NCI-H510A treated with DMSO at 0.1 percent for 48 hours (cell line): ENCODE results near the gene NDUFA13.

ENCODE experiments used
- DNase-seq: peaks from one replicate; lab custom pipeline; 2025; lab: John Stamatoyannopoulos, UW

The NDUFA13 gene

DNA sequence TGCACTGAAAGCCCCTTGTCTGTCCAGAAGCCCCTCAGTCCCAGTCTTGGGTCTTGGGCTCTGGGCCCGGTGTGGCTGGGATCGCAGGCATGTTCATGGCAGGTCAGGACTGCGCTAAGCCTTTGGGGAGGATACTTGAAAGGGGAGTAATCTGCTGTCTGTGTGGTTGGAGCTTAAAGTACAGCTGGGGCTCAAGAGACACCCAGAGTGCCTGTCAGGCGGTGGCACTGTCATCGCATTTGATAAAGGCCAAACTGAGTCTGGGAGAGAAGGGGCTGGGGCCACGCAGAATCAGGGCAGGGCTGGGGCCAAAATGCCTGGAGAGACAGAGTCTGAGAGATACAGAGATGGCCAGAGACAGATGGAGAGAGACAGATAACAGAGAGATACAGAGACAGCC is 17.8 kb downstream of the NDUFA13 start:
- DNase-seq = no peak

DNA sequence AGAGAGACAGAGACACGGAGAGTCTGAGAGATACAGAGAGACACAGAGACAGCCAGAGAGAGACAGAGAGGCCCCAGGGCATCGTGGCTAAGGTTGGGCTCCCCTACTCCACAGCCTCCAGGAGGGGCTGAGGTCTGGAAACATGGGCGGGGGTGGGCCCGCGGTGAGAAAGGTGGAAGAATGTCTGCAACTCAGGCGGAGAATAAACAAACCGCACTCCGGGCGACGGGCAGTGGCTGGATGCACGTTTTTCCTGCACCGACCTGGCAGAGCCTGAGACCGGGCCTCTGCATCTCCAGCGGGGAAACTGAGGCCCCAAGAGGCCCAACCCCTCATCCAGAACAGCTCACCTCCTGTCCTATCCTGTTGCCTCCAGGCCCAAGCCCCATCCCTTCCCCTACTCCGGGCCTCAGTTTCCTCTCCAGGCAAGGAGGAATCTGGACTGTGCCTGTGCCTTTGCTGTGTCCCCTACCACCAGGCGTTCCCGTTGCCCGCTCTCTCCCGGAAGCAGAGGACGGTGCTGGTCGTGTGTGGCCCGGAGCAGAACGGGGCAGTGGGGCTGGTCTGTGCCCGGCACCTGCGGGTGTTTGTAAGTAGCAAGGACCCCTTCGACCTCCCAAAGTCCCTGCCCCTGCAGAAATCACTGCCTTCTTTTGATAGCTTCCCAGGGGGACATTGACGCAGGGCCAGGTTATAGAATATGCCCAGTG is 18.7 kb downstream of the NDUFA13 start:
- DNase-seq = no peak

DNA sequence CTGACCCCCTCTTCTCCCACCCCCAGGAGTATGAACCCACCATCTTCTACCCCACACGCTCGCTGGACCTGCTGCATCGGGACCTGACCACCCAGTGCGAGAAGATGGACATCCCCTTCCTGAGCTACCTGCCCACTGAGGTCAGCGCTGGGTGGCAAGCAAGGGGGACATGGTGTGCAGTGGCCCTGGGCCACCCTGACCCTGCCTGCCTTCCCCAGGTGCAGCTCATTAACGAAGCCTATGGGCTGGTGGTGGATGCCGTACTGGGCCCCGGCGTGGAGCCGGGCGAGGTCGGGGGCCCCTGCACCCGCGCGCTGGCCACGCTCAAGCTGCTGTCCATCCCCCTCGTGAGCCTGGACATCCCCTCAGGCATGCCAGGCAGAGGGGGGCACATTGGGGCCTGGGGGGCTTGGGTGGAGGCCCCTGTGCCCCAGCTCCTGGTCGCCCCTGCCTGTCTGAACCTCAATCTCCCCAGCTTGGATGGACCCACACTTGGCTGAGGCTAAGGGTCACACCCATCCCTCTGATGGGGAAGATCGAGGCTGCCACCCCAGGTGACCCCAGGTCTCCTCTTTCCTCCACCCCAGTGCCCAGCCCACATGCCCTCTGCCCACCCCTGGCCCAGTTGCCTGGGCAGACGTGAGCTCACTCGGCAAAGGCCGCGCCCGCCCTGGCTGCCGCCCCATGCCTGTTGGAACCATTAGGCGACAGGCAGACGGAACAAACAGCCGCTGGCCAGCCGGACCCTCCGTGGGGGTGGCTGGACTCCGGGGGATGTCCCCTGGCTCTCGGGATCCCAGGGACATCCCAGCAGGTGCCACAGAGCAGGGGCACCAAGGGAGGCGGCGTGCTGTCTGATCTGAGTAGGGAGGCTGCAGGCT is 19.5 kb downstream of the NDUFA13 start:
- no peak for DNase-seq

DNA sequence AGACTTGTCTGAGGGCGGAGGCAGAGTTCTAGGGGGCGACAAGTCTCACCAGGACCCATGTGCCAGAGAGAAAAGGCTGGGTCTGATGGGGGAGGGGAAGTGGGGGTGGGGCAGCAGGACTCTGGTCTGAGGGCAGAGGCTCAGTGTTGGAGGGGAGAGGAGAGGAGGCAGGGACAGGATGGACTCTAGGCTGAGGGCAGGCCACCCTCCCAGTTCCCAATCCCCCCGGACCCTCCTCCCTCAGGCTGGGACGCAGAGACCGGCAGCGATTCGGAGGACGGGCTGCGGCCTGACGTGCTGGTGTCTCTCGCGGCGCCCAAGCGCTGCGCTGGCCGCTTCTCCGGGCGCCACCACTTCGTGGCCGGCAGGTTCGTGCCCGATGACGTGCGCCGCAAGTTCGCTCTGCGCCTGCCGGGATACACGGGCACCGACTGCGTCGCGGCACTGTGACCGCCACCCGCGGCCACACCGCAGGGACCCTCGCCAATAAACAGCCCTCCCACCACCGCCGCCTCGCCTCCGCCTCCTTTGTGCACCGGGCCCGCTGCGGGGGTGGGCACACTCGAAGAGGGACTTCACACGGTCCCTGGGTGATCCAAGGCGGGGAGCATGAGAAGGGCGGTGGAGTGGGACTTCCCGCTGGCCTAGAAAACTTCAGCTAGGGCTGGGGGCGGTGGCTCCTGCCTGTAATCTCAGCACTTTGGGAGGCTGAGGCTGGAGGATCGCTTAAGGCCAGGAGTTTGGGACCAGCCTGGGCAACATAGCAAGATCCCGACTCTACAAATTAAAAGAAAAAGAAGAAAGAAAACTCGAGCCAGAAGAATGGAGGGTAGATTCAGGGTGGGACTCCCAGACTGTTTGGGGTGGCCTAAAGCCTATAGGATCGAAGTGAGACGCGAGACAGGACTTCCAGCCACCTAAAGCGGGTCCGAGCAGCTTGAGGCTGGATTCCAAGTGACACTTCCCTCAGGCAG is 21.3 kb downstream of the NDUFA13 start:
- no peak for DNase-seq

DNA sequence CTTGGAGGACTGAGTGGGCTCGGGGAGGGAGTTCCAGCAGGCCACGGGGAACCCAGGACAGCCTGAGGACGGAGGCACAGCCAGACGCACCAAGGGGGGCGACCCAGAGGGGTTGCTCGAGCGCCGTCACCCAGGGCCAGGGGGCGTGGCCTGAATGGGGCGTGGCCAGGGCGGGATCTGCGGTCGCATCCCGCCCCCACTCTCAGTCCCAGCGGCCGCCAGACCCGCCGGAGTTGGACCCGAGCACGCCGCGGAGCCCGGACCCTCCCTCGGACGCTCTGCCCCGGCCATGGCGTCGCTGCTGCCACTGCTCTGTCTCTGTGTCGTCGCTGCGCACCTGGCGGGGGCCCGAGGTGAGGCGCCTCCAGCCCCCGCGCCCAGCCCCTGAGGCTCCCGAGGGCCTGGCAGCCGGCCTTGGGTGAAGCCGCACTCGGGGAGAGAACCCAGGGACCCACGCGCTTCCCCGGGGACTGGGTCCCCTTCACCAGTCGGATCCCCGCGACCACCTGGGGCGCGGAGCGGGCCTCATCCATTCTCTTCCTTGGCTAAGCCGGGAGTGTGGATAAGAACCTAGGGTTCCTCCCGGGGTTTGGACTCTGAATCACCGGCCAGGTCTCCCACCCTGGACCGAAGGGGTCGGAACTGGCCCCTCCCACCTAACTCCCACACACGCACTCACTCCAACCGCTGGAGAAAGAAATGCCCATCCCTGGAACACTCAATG is 22.2 kb downstream of the NDUFA13 start, which contains the start of gene CILP2:
Gene CILP2 (plus strand): TSS at position 205 of the 724 bp plus-strand sequence. CDS start 85 bp downstream, at position 290.
- DNase-seq = no peak

DNA sequence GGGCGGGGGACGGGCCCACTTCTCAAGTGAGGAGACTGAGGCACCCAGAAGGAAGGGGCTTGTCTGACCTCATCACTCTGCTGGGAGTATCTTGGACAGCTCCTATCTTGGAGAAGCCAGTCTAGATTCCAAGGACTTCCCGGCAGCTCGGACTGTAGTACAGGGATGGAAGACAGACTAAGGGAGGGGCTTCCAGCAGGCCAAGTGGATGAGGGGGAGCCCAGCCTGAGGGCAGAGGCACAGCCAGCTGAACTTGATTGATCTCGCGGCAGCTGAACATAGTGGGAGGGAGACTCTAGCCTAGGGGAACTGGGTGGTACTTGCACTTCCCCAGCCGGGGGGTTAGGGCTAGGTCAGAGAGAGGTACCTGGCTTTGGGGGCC is 22.8 kb downstream of the NDUFA13 start:
- no peak for DNase-seq

DNA sequence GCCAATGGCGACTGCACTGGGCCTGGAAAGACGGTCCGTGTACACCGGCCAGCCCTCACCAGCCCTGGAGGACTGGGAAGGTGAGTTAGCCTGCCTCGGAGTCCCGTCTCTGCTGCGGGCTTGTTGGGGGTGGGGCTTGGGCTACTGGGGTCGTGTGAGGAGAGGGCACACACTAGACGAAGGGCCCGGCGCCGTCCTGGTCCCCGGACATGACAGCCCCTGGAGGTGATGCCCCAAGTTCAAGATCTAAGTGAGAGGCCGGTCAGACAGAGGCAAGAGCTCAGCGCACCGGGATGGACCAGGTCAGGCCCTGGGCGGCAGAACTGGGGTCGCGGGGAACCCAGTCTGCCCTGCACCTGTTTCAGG is 23.7 kb downstream of the NDUFA13 start:
- DNase-seq = no peak

DNA sequence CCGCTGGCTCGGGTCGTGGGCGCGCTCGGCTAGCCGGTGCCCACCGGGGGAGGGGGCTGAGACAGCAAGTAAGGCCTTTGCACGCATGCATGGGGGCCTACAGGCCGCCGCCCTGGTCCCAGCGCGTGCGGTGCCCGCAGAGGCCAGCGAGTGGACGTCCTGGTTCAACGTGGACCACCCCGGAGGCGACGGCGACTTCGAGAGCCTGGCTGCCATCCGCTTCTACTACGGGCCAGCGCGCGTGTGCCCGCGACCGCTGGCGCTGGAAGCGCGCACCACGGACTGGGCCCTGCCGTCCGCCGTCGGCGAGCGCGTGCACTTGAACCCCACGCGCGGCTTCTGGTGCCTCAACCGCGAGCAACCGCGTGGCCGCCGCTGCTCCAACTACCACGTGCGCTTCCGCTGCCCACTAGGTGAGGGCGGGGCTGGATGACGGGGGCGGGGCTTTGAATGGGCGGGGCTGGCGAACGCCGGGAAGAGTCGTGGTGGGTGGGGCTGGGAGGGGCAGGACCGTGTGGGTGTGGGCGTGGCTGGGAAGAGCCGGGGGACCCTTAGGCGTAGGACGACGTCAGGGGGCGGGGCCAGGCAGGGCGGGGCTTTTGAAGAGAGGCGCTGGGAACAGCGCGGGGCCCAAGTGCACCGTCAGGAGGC is 24.2 kb downstream of the NDUFA13 start:
- DNase-seq = no peak

DNA sequence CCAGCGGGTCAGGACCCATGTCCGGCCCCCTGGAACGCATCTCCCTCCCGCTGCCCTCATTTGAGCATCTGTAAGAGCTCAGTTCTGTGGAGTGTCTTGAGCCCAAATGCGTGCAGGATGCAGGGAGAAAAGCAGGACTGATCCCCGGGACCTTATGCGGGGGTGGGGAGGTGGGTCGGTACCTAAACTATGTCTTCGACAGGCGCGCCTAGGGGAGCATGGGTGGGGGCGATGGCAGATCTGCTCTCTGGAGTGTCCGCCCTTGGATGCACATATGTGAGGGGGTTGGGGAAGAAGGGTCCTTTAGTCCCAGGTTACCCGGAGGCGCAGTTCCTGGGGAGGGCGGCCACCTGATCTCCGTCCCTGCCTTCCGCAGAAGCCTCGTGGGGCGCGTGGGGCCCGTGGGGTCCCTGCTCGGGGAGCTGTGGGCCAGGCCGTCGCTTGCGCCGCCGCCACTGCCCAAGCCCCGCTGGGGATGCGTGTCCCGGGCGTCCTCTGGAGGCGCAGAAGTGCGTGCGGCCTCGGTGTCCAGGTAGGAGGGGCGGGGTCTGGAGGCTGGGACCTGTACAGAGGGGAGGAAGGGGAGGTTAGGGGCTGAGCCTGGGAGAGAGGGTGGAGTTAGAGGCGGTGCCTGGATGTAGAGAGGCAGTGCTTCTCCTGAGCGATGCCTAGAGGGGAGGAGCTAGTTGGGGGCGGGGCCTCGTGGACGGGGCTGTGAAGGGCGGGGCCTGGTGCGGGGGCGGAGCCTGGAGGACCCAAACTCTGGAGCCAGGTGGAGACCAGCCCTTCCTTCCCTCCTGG is 24.9 kb downstream of the NDUFA13 start:
- DNase-seq = no peak

DNA sequence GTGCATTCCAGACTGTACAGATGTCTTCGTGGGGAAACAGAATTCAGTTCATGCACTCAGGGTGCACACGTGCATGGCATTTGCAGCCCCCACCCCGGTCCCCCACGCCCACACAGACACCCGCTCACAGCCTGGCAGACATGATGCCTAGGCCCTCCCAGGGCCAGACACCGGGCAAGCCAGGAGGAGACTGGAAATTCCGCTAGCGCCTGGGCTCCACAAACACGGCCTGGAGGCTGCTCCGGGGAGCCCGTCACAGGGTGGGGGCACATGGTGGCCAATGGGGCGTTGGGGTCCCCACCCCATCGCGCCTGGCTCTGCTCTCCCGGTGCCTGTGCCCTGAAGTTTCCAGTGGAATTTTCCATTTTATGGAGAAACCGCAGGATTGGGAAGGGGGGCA is 25.6 kb downstream of the NDUFA13 start:
- DNase-seq = no peak

DNA sequence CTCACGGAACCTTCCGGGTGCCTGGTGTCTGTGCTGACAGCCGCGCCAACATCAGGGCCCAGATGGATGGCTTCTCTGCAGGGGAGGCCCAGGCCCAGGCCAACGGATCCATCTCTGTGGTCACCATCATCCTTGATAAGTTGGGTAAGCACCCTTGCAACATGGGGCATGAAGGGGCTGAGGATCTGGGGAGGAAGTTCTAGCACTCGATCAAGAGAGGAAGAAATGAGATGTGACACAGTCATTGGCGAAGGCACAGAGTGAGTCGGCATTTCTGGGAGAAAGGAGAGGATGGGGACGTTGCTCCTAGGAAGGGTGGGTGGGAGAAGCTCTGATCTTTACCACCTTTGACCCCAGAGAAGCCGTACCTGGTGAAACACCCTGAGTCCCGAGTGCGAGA is 26.5 kb downstream of the NDUFA13 start:
- DNase-seq = no peak

DNA sequence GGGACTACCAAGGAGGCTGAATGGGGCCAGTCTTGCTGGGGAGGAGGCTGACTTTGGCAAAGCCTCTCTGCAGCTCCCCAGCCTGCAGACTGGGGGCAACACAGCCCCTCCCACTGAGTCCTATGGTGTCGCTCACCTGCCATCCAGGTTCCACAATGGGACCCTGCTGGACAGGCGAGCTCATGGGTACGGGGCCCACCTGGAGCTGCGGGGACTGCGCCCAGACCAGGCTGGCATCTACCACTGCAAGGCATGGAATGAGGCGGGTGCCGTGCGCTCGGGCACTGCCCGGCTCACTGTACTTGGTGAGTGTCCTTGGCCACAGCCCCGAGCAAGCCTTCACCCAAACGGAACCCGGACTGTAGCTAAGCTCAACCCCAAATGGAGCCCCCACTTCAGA is 27.1 kb downstream of the NDUFA13 start:
- DNase-seq = no peak

DNA sequence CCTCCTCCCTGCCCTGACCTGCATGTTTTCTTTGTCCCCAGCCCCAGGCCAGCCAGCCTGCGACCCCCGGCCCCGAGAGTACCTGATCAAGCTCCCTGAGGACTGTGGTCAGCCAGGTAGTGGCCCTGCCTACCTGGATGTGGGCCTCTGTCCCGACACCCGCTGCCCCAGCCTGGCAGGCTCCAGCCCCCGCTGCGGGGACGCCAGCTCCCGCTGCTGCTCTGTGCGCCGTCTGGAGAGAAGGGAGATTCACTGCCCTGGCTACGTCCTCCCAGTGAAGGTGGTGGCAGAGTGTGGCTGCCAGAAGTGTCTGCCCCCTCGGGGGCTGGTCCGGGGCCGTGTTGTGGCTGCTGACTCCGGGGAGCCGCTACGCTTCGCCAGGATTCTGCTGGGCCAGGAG is 27.6 kb downstream of the NDUFA13 start:
- no peak for DNase-seq

DNA sequence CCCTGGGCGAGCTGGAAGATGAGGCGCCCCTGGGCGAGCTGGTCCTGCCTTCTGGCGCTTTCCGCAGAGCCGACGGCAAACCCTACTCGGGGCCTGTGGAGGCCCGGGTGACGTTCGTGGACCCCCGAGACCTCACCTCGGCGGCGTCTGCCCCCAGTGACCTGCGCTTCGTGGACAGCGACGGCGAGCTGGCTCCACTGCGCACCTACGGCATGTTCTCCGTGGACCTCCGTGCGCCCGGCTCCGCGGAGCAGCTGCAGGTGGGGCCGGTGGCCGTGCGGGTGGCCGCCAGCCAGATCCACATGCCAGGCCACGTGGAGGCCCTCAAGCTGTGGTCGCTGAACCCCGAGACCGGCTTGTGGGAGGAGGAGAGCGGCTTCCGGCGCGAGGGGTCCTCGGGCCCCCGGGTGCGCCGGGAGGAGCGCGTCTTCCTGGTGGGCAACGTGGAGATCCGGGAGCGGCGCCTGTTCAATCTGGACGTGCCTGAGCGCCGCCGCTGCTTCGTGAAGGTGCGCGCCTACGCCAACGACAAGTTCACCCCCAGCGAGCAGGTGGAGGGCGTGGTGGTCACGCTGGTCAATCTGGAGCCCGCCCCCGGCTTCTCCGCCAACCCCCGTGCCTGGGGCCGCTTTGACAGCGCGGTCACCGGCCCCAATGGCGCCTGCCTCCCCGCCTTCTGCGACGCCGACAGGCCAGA is 28.4 kb downstream of the NDUFA13 start:
- no peak for DNase-seq

DNA sequence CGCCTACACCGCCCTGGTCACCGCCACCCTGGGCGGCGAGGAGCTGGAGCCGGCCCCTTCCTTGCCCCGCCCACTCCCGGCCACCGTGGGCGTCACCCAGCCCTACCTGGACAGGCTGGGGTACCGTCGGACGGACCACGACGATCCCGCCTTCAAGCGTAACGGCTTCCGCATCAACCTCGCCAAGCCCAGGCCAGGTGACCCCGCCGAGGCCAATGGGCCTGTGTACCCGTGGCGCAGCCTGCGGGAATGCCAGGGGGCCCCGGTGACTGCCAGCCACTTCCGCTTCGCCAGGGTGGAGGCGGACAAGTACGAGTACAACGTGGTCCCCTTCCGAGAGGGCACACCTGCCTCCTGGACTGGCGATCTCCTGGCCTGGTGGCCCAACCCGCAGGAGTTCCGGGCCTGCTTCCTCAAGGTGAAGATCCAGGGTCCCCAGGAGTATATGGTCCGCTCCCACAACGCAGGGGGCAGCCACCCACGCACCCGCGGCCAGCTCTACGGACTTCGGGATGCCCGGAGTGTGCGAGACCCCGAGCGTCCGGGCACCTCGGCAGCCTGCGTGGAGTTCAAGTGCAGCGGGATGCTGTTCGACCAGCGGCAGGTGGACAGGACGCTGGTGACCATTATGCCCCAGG is 29.0 kb downstream of the NDUFA13 start:
- no peak for DNase-seq

DNA sequence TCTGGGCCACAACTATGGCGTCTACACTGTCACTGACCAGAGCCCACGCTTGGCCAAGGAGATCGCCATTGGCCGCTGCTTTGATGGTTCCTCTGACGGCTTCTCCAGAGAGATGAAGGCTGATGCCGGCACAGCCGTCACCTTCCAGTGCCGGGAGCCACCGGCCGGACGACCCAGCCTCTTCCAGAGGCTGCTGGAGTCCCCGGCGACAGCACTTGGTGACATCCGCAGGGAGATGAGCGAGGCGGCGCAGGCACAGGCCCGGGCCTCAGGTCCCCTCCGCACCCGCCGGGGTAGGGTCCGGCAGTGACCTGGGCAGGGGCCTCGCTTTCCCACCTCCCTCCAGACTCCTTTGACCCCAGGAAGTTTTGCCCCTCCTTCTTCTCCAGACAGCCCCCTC is 29.7 kb downstream of the NDUFA13 start:
- no peak for DNase-seq

DNA sequence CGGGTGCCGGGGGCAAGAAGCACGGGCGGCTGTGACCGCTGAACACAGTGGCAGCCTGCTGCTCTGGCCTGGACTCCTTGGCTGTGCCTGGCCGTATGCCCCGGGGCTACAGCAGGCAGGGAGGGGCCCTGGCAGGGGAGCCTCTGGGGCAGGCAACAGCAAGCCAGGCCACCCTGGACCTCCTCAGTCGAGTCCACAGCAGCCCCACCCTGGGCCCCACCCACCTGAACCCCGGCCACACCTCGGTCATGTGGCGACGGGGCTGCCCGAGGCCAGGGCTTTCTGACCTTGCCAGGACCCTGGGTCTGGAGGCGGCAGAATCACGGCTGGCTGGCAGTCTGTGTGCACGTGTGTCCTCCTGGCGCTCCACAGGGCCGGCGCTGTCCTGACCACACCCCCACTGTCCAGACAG is 30.7 kb downstream of the NDUFA13 start:
- DNase-seq = no peak

DNA sequence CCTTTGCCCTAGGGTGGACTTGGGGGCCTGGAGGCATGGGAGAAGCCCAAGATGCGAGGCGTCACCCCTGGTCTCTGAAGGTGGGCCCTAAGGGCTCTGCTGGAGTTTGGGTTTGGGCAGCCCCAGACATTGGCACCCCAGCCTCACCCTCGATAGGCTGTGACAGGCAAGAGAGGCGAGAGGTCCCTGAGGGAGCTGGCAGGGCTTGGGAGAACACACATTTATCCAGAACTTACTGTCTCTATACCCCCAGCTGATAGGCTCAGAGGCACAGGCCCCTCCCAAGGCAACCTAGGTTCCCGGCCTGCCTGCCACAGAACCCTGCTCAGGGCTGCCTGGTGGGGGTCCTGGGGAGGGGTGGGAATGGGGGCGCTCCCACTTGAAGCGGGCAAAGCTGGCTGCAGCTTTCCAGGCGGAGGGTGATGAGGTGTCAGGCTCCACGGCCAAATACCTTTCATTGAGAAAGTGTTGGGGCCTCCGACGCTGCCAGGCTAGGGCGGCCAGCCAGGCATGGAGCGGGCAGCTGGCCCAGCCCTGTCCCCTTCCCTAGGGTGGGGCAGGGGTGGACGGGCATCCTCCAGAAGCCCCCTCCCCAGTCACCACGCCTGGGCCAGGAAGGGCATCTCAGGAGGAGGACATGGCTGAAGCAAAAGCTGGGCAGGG is 31.8 kb downstream of the NDUFA13 start:
- no peak for DNase-seq
